Activated naive CD8-positive, alpha-beta T cell treated with anti-CD3 and anti-CD28 coated beads, Interleukin-2, amount 10 ng/mL, durations not matched to agents 7 days and 5 days (primary cell): ENCODE measurements around the gene TRMT5. TPM values are rescaled to one million over a fixed set of nuclear protein-coding genes. Genes with fewer than 3 reads are reported as not detected.

Source experiments
- ATAC-seq: fragments of 150-1000 bp; cut with Tn5 transposase; one replicate; pipeline ENCODE4 v1.10.0; 2021; ENCODE audit warnings: low read depth, moderate library complexity
- POLR2A ChIA-PET: fragments of 350-600 bp; sonication (Branson Sonifier 250); formaldehyde crosslinking; loops from one replicate; lab custom pipeline; 2021; ENCODE audit warnings: antibody characterized with exemption; lab: Charles Lee
- DNase-seq: peaks from one replicate; pipeline ENCODE4 v3.0.0; 2021
- H3K27ac Mint-ChIP-seq: one replicate; pipeline ENCODE4 v1.8.0; 2022; ENCODE audit warnings: mild to moderate bottlenecking, mixed read lengths
- H3K27me3 Mint-ChIP-seq: one replicate; pipeline ENCODE4 v1.8.0; 2022; ENCODE audit warnings: mild to moderate bottlenecking, moderate library complexity, mixed read lengths
- H3K36me3 Mint-ChIP-seq: one replicate; pipeline ENCODE4 v1.8.0; 2021; ENCODE audit warnings: mild to moderate bottlenecking, mixed read lengths
- H3K4me1 Mint-ChIP-seq: one replicate; pipeline ENCODE4 v1.8.0; 2021; ENCODE audit warnings: mixed read lengths
- H3K4me3 Mint-ChIP-seq: one replicate; pipeline ENCODE4 v1.8.0; 2022; ENCODE audit warnings: mild to moderate bottlenecking, moderate library complexity, mixed read lengths
- H3K9me3 Mint-ChIP-seq: one replicate; pipeline ENCODE4 v1.8.0; 2021; ENCODE audit warnings: mixed read lengths
- total RNA-seq, 2 experiments: library from RNA; stranded (reverse); gene quantifications; one replicate each; pipeline ENCODE4 v1.2.3, GENCODE V29; 2021

TRMT5 gene
- total RNA-seq, 2 experiments from 2014 or later = 7.6 TPM

- peaks cover 14% of the 10 kb centered on the region for H3K36me3 Mint-ChIP-seq
- H3K27me3 Mint-ChIP-seq = no peaks in the 10 kb centered on the region
- no peak for DNase-seq
- no peak overlapping the region for H3K27ac Mint-ChIP-seq
- ATAC-seq = no peak
- no peak overlapping the region for H3K4me3 Mint-ChIP-seq
- no peaks in the 10 kb centered on the region for H3K4me1 Mint-ChIP-seq
- POLR2A ChIA-PET = no interaction called here
- peaks cover 5% of the 10 kb centered on the region for H3K9me3 Mint-ChIP-seq
These were observed 29.0 kb downstream of the TRMT5 start for GRCh38 chr14:60951776-60952435.

- Mint-ChIP-seq H3K4me1 (no peaks in the 10 kb centered on the region), H3K9me3 (no peaks in the 10 kb centered on the region), H3K4me3 (no peak overlapping the region), H3K36me3 (peaks cover 13% of the 10 kb centered on the region), H3K27me3 (no peaks in the 10 kb centered on the region), H3K27ac (no peak overlapping the region)
- POLR2A ChIA-PET = no interaction called here
- DNase-seq (no peak), ATAC-seq (no peak)
These were observed 34.1 kb downstream of the TRMT5 start for GRCh38 chr14:60946773-60947172.

- no peaks in the 10 kb centered on the region for H3K27me3 Mint-ChIP-seq
- peaks cover 2% of the 10 kb centered on the region for H3K9me3 Mint-ChIP-seq
- H3K27ac Mint-ChIP-seq = no peak overlapping the region
- DNase-seq (no peak), ATAC-seq (no peak)
- no peak overlapping the region for H3K4me3 Mint-ChIP-seq
- POLR2A ChIA-PET = no interaction called here
- peaks cover 13% of the 10 kb centered on the region for H3K36me3 Mint-ChIP-seq
- H3K4me1 Mint-ChIP-seq = no peaks in the 10 kb centered on the region
These were observed 34.9 kb downstream of the TRMT5 start for GRCh38 chr14:60945984-60946383.

- POLR2A ChIA-PET = no interaction called here
- Mint-ChIP-seq H3K9me3 (peaks cover 2% of the 10 kb centered on the region), H3K36me3 (peaks cover 13% of the 10 kb centered on the region), H3K4me1 (no peaks in the 10 kb centered on the region), H3K4me3 (no peak overlapping the region), H3K27me3 (no peaks in the 10 kb centered on the region), H3K27ac (no peak overlapping the region)
- ATAC-seq (no peak), DNase-seq (no peak)
These were observed 36.7 kb downstream of the TRMT5 start for GRCh38 chr14:60944204-60944603.

- Mint-ChIP-seq H3K27ac (no peak overlapping the region), H3K27me3 (no peaks in the 10 kb centered on the region), H3K36me3 (peaks cover 13% of the 10 kb centered on the region), H3K4me3 (no peak overlapping the region), H3K4me1 (no peaks in the 10 kb centered on the region), H3K9me3 (peaks cover 2% of the 10 kb centered on the region)
- POLR2A ChIA-PET = no interaction called here
- DNase-seq = no peak
- no peak for ATAC-seq
These were observed 37.2 kb downstream of the TRMT5 start for GRCh38 chr14:60943637-60944032.

GRCh38 chr14:60935319-60935718 is 45.6 kb downstream of the TRMT5 start:
- Mint-ChIP-seq H3K27ac (no peak overlapping the region), H3K4me1 (no peaks in the 10 kb centered on the region), H3K36me3 (peaks cover 6% of the 10 kb centered on the region), H3K27me3 (no peaks in the 10 kb centered on the region), H3K9me3 (peaks cover 2% of the 10 kb centered on the region), H3K4me3 (no peak overlapping the region)
- POLR2A ChIA-PET = no interaction called here
- DNase-seq (no peak), ATAC-seq (no peak)

GRCh38 chr14:60933920-60934655 is 46.8 kb downstream of the TRMT5 start:
- DNase-seq = no peak
- POLR2A ChIA-PET = no interaction called here
- Mint-ChIP-seq H3K4me1 (no peaks in the 10 kb centered on the region), H3K9me3 (peaks cover 2% of the 10 kb centered on the region), H3K4me3 (no peak overlapping the region), H3K27me3 (no peaks in the 10 kb centered on the region), H3K27ac (no peak overlapping the region), H3K36me3 (peaks cover 6% of the 10 kb centered on the region)
- ATAC-seq = no peak

GRCh38 chr14:60931218-60931617 is 49.7 kb downstream of the TRMT5 start:
- Mint-ChIP-seq H3K36me3 (peaks cover 9% of the 10 kb centered on the region), H3K4me1 (peaks cover 3% of the 10 kb centered on the region), H3K9me3 (no peaks in the 10 kb centered on the region)

GRCh38 chr14:60926002-60926401 is 54.9 kb downstream of the TRMT5 start:
- Mint-ChIP-seq H3K9me3 (no peaks in the 10 kb centered on the region), H3K27ac (no peak overlapping the region), H3K36me3 (peaks cover 9% of the 10 kb centered on the region), H3K4me1 (peaks cover 6% of the 10 kb centered on the region), H3K4me3 (no peak overlapping the region), H3K27me3 (no peaks in the 10 kb centered on the region)
- no peak for ATAC-seq
- POLR2A ChIA-PET = no interaction called here
- no peak for DNase-seq

More at GRCh38 chr14:60931218-60931617, 49.7 kb downstream of the TRMT5 start:
- no peak for ATAC-seq
- no peak overlapping the region for H3K27ac Mint-ChIP-seq
- no peaks in the 10 kb centered on the region for H3K27me3 Mint-ChIP-seq
- no peak for DNase-seq
- POLR2A ChIA-PET = no interaction called here
- H3K4me3 Mint-ChIP-seq = no peak overlapping the region

GRCh38 chr14:60925286-60925685 is 55.6 kb downstream of the TRMT5 start:
- POLR2A ChIA-PET = no interaction called here
- Mint-ChIP-seq H3K4me3 (no peak overlapping the region), H3K9me3 (no peaks in the 10 kb centered on the region), H3K36me3 (peaks cover 9% of the 10 kb centered on the region), H3K4me1 (peaks cover 6% of the 10 kb centered on the region), H3K27ac (no peak overlapping the region), H3K27me3 (no peaks in the 10 kb centered on the region)
- no peak for DNase-seq
- ATAC-seq = no peak

GRCh38 chr14:60922050-60922449 is 58.8 kb downstream of the TRMT5 start:
- DNase-seq (no peak), ATAC-seq (no peak)
- Mint-ChIP-seq H3K4me1 (peaks cover 4% of the 10 kb centered on the region), H3K9me3 (no peaks in the 10 kb centered on the region), H3K4me3 (no peak overlapping the region), H3K27ac (no peak overlapping the region), H3K36me3 (peaks cover 9% of the 10 kb centered on the region), H3K27me3 (no peaks in the 10 kb centered on the region)
- POLR2A ChIA-PET = no interaction called here

Other genes with a start within 250 kb of the TRMT5 start
- gene MNAT1, start 246.3 kb downstream of the TRMT5 start, total RNA-seq = 10 to 100 TPM; 33.5 to 33.9 TPM
- 10 to 100 TPM; 10.1 to 12.0 TPM for gene SLC38A6, start 166 bp upstream of the TRMT5 start, total RNA-seq